HL-60 (cell line): ENCODE data around the gene POLR2L.

Experiments used
- CTCF ChIP-seq: IDR thresholded peaks from one replicate; pipeline ENCODE4 v1.5.1; 2011; ENCODE audit warnings: low read length, control low read depth, inconsistent platforms; ENCODE audit not compliant: insufficient read depth
- GABPA ChIP-seq: IDR thresholded peaks from 2 replicates; pipeline ENCODE4 v1.6.1; 2012; ENCODE audit warnings: low read depth
- POLR2AphosphoS5 ChIP-seq: IDR thresholded peaks from 2 replicates; pipeline ENCODE4 v1.6.1; 2012; ENCODE audit warnings: low read depth
- REST ChIP-seq: IDR thresholded peaks from 2 replicates; pipeline ENCODE4 v1.6.1; 2012; ENCODE audit warnings: low read depth; ENCODE audit not compliant: insufficient replicate concordance
- SPI1 ChIP-seq: IDR thresholded peaks from 2 replicates; pipeline ENCODE4 v1.6.1; 2012; ENCODE audit warnings: low read depth, mild to moderate bottlenecking, borderline replicate concordance

GRCh38 chr11:848380-848931 is 6.1 kb upstream of the POLR2L start:
- TF ChIP-seq CTCF (peak; percentile 83), POLR2AphosphoS5 (no peak), REST (no peak), SPI1 (0 out of 2 replicates have a peak, but pooled peaks have one; percentile 9), GABPA (no peak)
